ENCODE data around the gene PLA2G2A. TPM values are rescaled to one million over a fixed set of nuclear protein-coding genes. Genes with fewer than 3 reads are reported as not detected.

The PLA2G2A gene
- total and polyA plus RNA-seq, 4 donors: 441 to 1,724 (median 1,565) TPM; not detected in 1

DNA sequence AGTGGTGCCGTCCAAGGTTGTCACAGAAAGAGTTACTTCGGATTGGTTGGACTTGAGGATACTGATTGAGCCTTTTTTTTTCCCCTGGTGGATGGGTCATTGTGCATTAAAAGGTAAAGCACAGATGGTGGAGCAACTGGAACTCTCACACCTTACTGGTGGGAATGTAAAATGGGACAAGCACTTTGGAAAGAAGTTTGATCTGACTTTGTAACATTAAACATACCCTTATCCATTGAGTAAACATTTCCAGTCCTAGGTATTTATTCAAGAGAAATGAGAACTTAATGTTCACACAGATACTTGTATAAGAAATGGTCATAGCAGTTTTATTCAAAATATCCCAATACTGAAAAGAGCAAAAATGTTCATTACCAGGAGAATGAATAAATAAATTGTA, 14.9 kb downstream of the PLA2G2A start:
- Histone ChIP-seq H3K4me1 (ENCODE audit: control insufficient read depth in 4 of 4, insufficient read depth in 4 of 4, low read length in 3 of 4) (no peaks in the 10 kb centered on the region), H3K27me3 (ENCODE audit: control insufficient read depth in 4 of 4, insufficient read depth in 4 of 4, low read length in 3 of 4) (peaks cover 0 to 1% (median 0%) of the 10 kb centered on the region in 4 donors), H3K9me3 (ENCODE audit: control insufficient read depth in 4 of 4, low read length in 3 of 4) (no peaks in the 10 kb centered on the region), H3K27ac (ENCODE audit: low read depth in 1 of 2, low read length in 2 of 2) (no peak overlapping the region), H3K36me3 (ENCODE audit: control insufficient read depth in 4 of 4, insufficient read depth in 3 of 4, low read depth in 1 of 4, low read length in 3 of 4) (no peaks in the 10 kb centered on the region), H3K4me3 (ENCODE audit: low read depth in 1 of 3, low read length in 3 of 3) (no peak overlapping the region), H3K9ac (ENCODE audit: low read depth in 1 of 2, low read length in 2 of 2) (no peak overlapping the region)
- 78% methylated on average over 2 of the region's 2 CpGs for WGBS
- DNase-seq (ENCODE audit: low spot score): no peak
- no peak for TF ChIP-seq JUND (IDR thresholded peaks at IDR 0.05)
- TF ChIP-seq, protein P1, sequence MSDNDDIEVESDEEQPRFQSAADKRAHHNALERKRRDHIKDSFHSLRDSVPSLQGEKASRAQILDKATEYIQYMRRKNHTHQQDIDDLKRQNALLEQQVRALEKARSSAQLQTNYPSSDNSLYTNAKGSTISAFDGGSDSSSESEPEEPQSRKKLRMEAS (IDR thresholded peaks at IDR 0.05): no peak
- TF ChIP-seq, protein P2, sequence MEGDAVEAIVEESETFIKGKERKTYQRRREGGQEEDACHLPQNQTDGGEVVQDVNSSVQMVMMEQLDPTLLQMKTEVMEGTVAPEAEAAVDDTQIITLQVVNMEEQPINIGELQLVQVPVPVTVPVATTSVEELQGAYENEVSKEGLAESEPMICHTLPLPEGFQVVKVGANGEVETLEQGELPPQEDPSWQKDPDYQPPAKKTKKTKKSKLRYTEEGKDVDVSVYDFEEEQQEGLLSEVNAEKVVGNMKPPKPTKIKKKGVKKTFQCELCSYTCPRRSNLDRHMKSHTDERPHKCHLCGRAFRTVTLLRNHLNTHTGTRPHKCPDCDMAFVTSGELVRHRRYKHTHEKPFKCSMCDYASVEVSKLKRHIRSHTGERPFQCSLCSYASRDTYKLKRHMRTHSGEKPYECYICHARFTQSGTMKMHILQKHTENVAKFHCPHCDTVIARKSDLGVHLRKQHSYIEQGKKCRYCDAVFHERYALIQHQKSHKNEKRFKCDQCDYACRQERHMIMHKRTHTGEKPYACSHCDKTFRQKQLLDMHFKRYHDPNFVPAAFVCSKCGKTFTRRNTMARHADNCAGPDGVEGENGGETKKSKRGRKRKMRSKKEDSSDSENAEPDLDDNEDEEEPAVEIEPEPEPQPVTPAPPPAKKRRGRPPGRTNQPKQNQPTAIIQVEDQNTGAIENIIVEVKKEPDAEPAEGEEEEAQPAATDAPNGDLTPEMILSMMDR (IDR thresholded peaks at IDR 0.05; ENCODE audit: low read depth, low read length, missing input control): no peak
- no peak for TF ChIP-seq FOXA1 (IDR thresholded peaks at IDR 0.05)
- no peak for TF ChIP-seq RXRA (IDR thresholded peaks at IDR 0.05)
- no peak for TF ChIP-seq HNF4A (conservative IDR thresholded peaks at IDR 0.05)

GRCh38 chr1:19963636-19964035, 15.8 kb downstream of the PLA2G2A start:
- Histone ChIP-seq H3K27ac (ENCODE audit: low read depth in 1 of 2, low read length in 2 of 2) (no peak overlapping the region), H3K4me1 (ENCODE audit: control insufficient read depth in 4 of 4, insufficient read depth in 4 of 4, low read length in 3 of 4) (no peaks in the 10 kb centered on the region), H3K36me3 (ENCODE audit: control insufficient read depth in 4 of 4, insufficient read depth in 3 of 4, low read depth in 1 of 4, low read length in 3 of 4) (no peaks in the 10 kb centered on the region), H3K9ac (ENCODE audit: low read depth in 1 of 2, low read length in 2 of 2) (no peak overlapping the region), H3K4me3 (ENCODE audit: low read depth in 1 of 3, low read length in 3 of 3) (no peak overlapping the region), H3K27me3 (ENCODE audit: control insufficient read depth in 4 of 4, insufficient read depth in 4 of 4, low read length in 3 of 4) (no peaks in the 10 kb centered on the region), H3K9me3 (ENCODE audit: control insufficient read depth in 4 of 4, low read length in 3 of 4) (no peaks in the 10 kb centered on the region)
- 96% methylated on average over 4 of the region's 4 CpGs for WGBS
- TF ChIP-seq, protein P3, sequence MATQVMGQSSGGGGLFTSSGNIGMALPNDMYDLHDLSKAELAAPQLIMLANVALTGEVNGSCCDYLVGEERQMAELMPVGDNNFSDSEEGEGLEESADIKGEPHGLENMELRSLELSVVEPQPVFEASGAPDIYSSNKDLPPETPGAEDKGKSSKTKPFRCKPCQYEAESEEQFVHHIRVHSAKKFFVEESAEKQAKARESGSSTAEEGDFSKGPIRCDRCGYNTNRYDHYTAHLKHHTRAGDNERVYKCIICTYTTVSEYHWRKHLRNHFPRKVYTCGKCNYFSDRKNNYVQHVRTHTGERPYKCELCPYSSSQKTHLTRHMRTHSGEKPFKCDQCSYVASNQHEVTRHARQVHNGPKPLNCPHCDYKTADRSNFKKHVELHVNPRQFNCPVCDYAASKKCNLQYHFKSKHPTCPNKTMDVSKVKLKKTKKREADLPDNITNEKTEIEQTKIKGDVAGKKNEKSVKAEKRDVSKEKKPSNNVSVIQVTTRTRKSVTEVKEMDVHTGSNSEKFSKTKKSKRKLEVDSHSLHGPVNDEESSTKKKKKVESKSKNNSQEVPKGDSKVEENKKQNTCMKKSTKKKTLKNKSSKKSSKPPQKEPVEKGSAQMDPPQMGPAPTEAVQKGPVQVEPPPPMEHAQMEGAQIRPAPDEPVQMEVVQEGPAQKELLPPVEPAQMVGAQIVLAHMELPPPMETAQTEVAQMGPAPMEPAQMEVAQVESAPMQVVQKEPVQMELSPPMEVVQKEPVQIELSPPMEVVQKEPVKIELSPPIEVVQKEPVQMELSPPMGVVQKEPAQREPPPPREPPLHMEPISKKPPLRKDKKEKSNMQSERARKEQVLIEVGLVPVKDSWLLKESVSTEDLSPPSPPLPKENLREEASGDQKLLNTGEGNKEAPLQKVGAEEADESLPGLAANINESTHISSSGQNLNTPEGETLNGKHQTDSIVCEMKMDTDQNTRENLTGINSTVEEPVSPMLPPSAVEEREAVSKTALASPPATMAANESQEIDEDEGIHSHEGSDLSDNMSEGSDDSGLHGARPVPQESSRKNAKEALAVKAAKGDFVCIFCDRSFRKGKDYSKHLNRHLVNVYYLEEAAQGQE (IDR thresholded peaks at IDR 0.05): no peak
- no peak for TF ChIP-seq HNF4G (IDR thresholded peaks at IDR 0.05)
- no peak for TF ChIP-seq EGR1 (IDR thresholded peaks at IDR 0.05; ENCODE audit: low read depth in 2 of 2)
- TF ChIP-seq, protein P2 (IDR thresholded peaks at IDR 0.05; ENCODE audit: low read depth, low read length, missing input control): no peak
- no peak for TF ChIP-seq FOXA2 (IDR thresholded peaks at IDR 0.05)
- no peak for TF ChIP-seq RAD21 (IDR thresholded peaks at IDR 0.05)
- TF ChIP-seq TAF1 (conservative IDR thresholded peaks at IDR 0.05): no peak
- TF ChIP-seq NR2F2 (IDR thresholded peaks at IDR 0.05): no peak
- TF ChIP-seq FOXA1 (IDR thresholded peaks at IDR 0.05): no peak
- TF ChIP-seq SP1 (IDR thresholded peaks at IDR 0.05): no peak
- no peak for TF ChIP-seq HNF4A (conservative IDR thresholded peaks at IDR 0.05)
- TF ChIP-seq, protein P4, sequence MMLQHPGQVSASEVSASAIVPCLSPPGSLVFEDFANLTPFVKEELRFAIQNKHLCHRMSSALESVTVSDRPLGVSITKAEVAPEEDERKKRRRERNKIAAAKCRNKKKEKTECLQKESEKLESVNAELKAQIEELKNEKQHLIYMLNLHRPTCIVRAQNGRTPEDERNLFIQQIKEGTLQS (IDR thresholded peaks at IDR 0.05): no peak
- no peak for TF ChIP-seq GABPA (IDR thresholded peaks at IDR 0.05 in 1 of 2, conservative IDR thresholded peaks at IDR 0.05 in 1 of 2)
- TF ChIP-seq, protein P1 (IDR thresholded peaks at IDR 0.05): no peak
- DNase-seq (ENCODE audit: low spot score): no peak
